OCI-LY1 (cell line): Measurements from ENCODE around the gene CAB39L.
A peak's percentile ranks its signal among the peaks of the same experiment; 100 is the strongest.

Experiments used
- H2AFZ ChIP-seq: fragments of 200-600 bp; sonication (generic), shearing (Covaris generic); 2 replicates; pipeline ENCODE4 v1.6.0; 2014; ENCODE audit warnings: antibody characterized with exemption, mild to moderate bottlenecking, low read length
- H3F3A ChIP-seq: fragments of 200-600 bp; sonication (generic), shearing (Covaris generic); 2 replicates; pipeline ENCODE4 v1.6.0; 2014; ENCODE audit warnings: mild to moderate bottlenecking, antibody characterized with exemption, low read length, moderate library complexity; ENCODE audit not compliant: insufficient read depth
- H3K27ac ChIP-seq: fragments of 200-600 bp; sonication (generic); 2 replicates; pipeline ENCODE4 v1.5.1; 2014; ENCODE audit warnings: low read length, mixed run types, mild to moderate bottlenecking, low read depth; ENCODE audit not compliant: poor library complexity, severe bottlenecking
- H3K27me3 ChIP-seq: fragments of 200-600 bp; sonication (generic); 2 replicates; pipeline ENCODE4 v1.6.0; 2014; ENCODE audit warnings: antibody characterized with exemption, mild to moderate bottlenecking, low read length, moderate library complexity; ENCODE audit not compliant: insufficient read depth
- H3K36me3 ChIP-seq: fragments of 200-600 bp; sonication (generic); 2 replicates; pipeline ENCODE4 v1.6.1; 2014; ENCODE audit warnings: mild to moderate bottlenecking, antibody characterized with exemption, low read length, moderate library complexity, mixed read lengths; ENCODE audit not compliant: insufficient read depth
- H3K4me1 ChIP-seq: fragments of 200-600 bp; sonication (generic); 2 replicates; pipeline ENCODE4 v1.5.1; 2014; ENCODE audit warnings: mild to moderate bottlenecking, low read length, moderate library complexity; ENCODE audit not compliant: insufficient read depth, severe bottlenecking
- H3K4me2 ChIP-seq: fragments of 200-600 bp; sonication (generic), shearing (Covaris generic); 2 replicates; pipeline ENCODE4 v1.6.1; 2014; ENCODE audit warnings: low read length
- H3K4me3 ChIP-seq: fragments of 200-600 bp; sonication (generic); 2 replicates; pipeline ENCODE4 v1.5.1; 2014; ENCODE audit warnings: low read length, low read depth, mild to moderate bottlenecking, mixed read lengths; ENCODE audit not compliant: poor library complexity, severe bottlenecking
- H3K79me2 ChIP-seq: fragments of 200-600 bp; shearing (Covaris generic); 2 replicates; pipeline ENCODE4 v1.6.1; 2016; ENCODE audit warnings: mixed run types, low read length, mixed read lengths; ENCODE audit not compliant: insufficient read depth
- H3K9ac ChIP-seq: fragments of 200-600 bp; sonication (generic), shearing (Covaris generic); 2 replicates; pipeline ENCODE4 v1.6.1; 2014; ENCODE audit warnings: mild to moderate bottlenecking, low read length, mixed read lengths
- H3K9me2 ChIP-seq: fragments of 200-600 bp; sonication (generic), shearing (Covaris generic); 2 replicates; pipeline ENCODE4 v1.6.1; 2014; ENCODE audit warnings: low read depth, mild to moderate bottlenecking, low read length, mixed read lengths
- H3K9me3 ChIP-seq: fragments of 200-600 bp; shearing (Covaris generic); 2 replicates; pipeline ENCODE4 v1.6.1; 2014; ENCODE audit warnings: low read length, mixed read lengths
- H4K20me1 ChIP-seq: fragments of 200-600 bp; sonication (generic), shearing (Covaris generic); 2 replicates; pipeline ENCODE4 v1.6.0; 2016; ENCODE audit warnings: mild to moderate bottlenecking, low read length; ENCODE audit not compliant: insufficient read depth
- EZH2 ChIP-seq: fragments of 200-600 bp; sonication (generic), shearing (Covaris generic); IDR thresholded peaks from 2 replicates; pipeline ENCODE4 v1.8.0; 2017; ENCODE audit warnings: borderline replicate concordance, mixed run types, mild to moderate bottlenecking, antibody characterized with exemption, low read length, moderate library complexity, mixed read lengths
- TF ChIP-seq, protein P1 (sequence below): fragments of 200-600 bp; sonication (generic), shearing (Covaris generic); IDR thresholded peaks from 2 replicates; pipeline ENCODE4 v1.5.1; 2017; ENCODE audit warnings: mild to moderate bottlenecking, antibody characterized with exemption, low read length, moderate library complexity, mixed read lengths

Gene CAB39L

DNA sequence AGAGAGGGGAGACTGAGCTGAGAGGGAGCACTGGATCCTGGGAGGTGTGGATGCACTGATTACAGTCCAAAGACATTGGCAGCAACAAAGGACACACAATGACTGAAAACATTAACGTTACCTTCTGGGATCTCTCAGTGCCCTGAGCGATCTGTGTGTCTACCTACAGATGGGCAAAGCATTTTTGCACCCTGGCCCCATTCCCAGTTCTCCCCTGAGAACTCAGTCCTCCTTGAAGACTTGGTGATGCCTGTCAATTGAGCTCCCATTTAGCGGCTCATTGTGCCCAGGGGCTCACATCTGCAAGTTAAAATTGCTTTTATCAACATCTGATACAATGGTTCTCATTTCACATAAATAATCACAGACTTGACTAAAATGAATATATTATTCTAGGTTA lies 133.6 kb downstream of the CAB39L start:
- H3K9me3 ChIP-seq: no peaks in the 10 kb centered on the region
- peaks cover 50% of the 10 kb centered on the region for H3K36me3 ChIP-seq
- H3F3A ChIP-seq: no peaks in the 10 kb centered on the region
- no peaks in the 10 kb centered on the region for H3K9me2 ChIP-seq
- H2AFZ ChIP-seq: no peak overlapping the region
- H3K27ac ChIP-seq: no peak overlapping the region
- H3K4me1 ChIP-seq: peaks cover 16% of the 10 kb centered on the region
- no peaks in the 10 kb centered on the region for H3K27me3 ChIP-seq
- no peak overlapping the region for H3K4me2 ChIP-seq
- H3K9ac ChIP-seq: no peak overlapping the region
- no peak overlapping the region for H3K4me3 ChIP-seq
- TF ChIP-seq EZH2: no peak
- TF ChIP-seq, protein P1, sequence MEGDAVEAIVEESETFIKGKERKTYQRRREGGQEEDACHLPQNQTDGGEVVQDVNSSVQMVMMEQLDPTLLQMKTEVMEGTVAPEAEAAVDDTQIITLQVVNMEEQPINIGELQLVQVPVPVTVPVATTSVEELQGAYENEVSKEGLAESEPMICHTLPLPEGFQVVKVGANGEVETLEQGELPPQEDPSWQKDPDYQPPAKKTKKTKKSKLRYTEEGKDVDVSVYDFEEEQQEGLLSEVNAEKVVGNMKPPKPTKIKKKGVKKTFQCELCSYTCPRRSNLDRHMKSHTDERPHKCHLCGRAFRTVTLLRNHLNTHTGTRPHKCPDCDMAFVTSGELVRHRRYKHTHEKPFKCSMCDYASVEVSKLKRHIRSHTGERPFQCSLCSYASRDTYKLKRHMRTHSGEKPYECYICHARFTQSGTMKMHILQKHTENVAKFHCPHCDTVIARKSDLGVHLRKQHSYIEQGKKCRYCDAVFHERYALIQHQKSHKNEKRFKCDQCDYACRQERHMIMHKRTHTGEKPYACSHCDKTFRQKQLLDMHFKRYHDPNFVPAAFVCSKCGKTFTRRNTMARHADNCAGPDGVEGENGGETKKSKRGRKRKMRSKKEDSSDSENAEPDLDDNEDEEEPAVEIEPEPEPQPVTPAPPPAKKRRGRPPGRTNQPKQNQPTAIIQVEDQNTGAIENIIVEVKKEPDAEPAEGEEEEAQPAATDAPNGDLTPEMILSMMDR: no peak
- no peaks in the 10 kb centered on the region for H3K79me2 ChIP-seq
- no peaks in the 10 kb centered on the region for H4K20me1 ChIP-seq

DNA sequence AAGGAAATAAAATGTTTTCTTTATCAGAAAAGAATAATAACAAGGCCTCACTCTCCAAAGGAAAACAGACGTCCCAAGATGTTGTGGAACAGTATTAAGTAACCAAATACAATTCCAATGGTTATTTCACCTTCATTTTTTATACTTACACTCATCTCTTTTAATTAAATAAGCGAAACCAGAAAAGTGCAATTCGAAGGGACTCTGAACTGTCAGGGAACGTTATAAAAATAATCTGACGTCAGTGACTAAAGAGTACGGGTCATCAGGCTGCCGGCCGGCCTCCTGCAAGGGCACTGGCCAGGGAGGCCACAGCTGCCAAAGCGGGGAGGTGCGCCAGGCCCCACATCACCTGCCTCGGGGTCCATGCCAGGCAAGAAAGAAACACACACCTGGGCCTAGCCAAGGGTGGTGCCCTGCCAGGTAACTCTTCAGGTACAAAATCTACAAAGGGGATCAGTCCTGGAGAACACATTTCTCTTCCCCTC lies 134.9 kb downstream of the CAB39L start:
- H3K27ac ChIP-seq: no peak overlapping the region
- no peak overlapping the region for H2AFZ ChIP-seq

DNA sequence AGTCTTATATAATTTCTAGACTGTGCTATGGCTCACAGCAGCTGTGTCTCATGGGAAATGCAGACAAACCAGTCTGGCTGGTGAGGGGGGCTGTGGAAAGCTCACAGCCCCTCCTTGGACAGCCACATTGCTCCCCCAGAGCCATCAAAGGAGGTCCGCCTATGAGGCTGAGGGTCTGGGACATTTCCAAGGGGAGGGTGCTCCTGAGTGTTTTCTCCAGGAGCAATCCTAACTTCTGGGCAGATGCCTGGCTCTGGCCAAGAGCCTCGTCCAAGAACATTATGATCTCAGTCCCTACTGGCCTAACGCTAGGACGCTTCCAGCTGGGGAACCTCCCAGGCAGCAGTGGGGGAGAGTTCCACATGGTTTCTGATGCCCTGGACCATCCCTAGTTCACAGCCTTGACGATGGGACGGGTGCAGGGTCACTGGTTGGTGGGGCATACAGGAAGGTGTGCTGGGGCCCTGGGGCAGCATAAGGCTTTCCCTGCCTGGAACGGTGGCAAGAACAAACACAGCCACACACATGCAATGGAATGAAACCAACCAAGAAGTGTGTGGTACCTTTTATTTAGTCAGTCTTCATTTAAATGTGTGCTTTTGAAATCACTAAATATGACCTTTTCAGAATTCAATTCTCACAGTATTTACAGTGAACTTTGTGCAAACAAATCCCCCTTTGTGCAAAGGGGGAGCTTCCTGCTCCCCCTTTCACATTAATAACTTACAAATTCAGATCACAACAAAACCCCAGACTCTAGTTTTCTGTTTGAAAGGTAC lies 135.6 kb downstream of the CAB39L start:
- Histone ChIP-seq H3K79me2 (no peaks in the 10 kb centered on the region), H3K4me3 (no peak overlapping the region), H3K9me2 (no peaks in the 10 kb centered on the region), H3K4me2 (no peak overlapping the region), H3K9me3 (no peaks in the 10 kb centered on the region), H3F3A (no peaks in the 10 kb centered on the region), H3K4me1 (peaks cover 35% of the 10 kb centered on the region), H2AFZ (no peak overlapping the region), H4K20me1 (no peaks in the 10 kb centered on the region), H3K9ac (no peak overlapping the region), H3K27ac (peak overlapping the region; percentile 45), H3K27me3 (no peaks in the 10 kb centered on the region), H3K36me3 (peaks cover 35% of the 10 kb centered on the region)
- TF ChIP-seq EZH2: no peak
- TF ChIP-seq, protein P1: no peak

More for the DNA sequence above, 134.9 kb downstream of the CAB39L start:
- Histone ChIP-seq H3K4me2 (no peak overlapping the region), H4K20me1 (no peaks in the 10 kb centered on the region), H3K27me3 (no peaks in the 10 kb centered on the region), H3K9me3 (no peaks in the 10 kb centered on the region), H3K4me3 (no peak overlapping the region), H3F3A (no peaks in the 10 kb centered on the region), H3K36me3 (peaks cover 37% of the 10 kb centered on the region), H3K9ac (no peak overlapping the region), H3K9me2 (no peaks in the 10 kb centered on the region), H3K79me2 (no peaks in the 10 kb centered on the region), H3K4me1 (peaks cover 28% of the 10 kb centered on the region)
- TF ChIP-seq, protein P1: no peak
- TF ChIP-seq EZH2: no peak
